ENCODE results near the gene FGF5.

GRCh38 chr4:80263541-80264351 is 2.7 kb upstream of the FGF5 start:
- TF ChIP-seq CTCF (conservative IDR thresholded peaks at IDR 0.05; ENCODE audit: low read depth, low read length) (no peak), EZH2phosphoT487 (IDR thresholded peaks at IDR 0.05; ENCODE audit: borderline replicate concordance, low read length) (no peak), EZH2 (IDR thresholded peaks at IDR 0.05; ENCODE audit: low read length, unreplicated experiment) (no peak)
